PFSK-1 (cell line): ENCODE data around the gene LYPLA2.

Source experiments
- POLR2AphosphoS5 ChIP-seq: IDR thresholded peaks from 2 replicates; pipeline ENCODE4 v1.6.1; 2012; ENCODE audit warnings: low read depth, mild to moderate bottlenecking, control low read depth, low read length, moderate library complexity
- TAF1 ChIP-seq: IDR thresholded peaks from 2 replicates; pipeline ENCODE4 v1.6.1; 2012; ENCODE audit warnings: low read length, control low read depth, borderline replicate concordance; ENCODE audit not compliant: insufficient read depth

GRCh38 chr1:23801876-23802275 lies 10.9 kb downstream of the LYPLA2 start:
- no peak for TF ChIP-seq POLR2AphosphoS5
- no peak for TF ChIP-seq TAF1
